ENCODE results near the gene HSPH1. TPM values are rescaled to one million over a fixed set of nuclear protein-coding genes. Genes with fewer than 3 reads are reported as not detected.

HSPH1 gene
- total and polyA plus RNA-seq, 2 of the 13 experiments (the other 11 are each of a cell fraction or from before 2014, with no cell fraction given): 13.0 to 62.9 TPM

DNA sequence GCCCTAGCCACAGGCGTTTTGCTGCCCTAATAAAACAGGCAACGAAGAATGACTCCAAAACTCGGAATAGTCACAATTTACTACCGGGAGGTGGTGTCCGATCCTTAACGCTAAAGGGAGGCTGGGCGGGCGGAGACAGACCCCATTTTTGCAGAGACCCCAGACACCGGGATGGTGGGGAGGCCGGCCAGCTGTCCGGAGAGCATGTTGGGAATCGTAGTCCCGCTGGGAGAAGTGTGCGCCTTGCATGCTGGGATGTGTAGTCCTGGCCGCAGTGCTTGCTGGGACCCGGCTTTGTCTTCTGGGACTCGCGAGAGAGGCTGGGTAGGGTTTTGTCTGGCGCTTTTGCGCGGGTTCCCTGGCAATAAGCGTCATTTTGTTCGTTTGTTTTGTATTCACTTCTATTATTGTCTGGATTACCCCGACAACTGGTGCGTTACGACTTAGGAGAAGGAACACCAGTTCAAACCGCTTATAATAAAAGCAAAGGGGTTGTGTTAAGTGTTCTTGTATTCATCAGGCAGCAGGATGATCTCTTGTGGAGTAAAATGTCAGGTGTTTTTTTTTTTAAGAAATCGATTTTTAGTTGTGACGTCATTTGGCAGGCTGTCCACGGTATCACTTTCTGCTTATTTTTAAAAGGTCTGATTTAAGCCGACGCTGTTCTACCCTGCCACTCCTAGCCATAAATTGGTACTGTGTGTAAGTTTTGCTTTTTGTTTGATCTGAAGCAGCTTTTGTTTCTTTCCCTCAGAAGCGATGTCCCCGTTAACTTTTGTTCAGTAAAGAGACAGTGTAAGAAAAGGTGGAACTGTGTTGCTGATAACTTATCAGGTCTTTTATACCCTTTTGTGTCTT, 676 bp upstream of the HSPH1 start (continued):
- TF ChIP-seq, protein P1, sequence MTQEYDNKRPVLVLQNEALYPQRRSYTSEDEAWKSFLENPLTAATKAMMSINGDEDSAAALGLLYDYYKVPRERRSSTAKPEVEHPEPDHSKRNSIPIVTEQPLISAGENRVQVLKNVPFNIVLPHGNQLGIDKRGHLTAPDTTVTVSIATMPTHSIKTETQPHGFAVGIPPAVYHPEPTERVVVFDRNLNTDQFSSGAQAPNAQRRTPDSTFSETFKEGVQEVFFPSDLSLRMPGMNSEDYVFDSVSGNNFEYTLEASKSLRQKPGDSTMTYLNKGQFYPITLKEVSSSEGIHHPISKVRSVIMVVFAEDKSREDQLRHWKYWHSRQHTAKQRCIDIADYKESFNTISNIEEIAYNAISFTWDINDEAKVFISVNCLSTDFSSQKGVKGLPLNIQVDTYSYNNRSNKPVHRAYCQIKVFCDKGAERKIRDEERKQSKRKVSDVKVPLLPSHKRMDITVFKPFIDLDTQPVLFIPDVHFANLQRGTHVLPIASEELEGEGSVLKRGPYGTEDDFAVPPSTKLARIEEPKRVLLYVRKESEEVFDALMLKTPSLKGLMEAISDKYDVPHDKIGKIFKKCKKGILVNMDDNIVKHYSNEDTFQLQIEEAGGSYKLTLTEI (CRISPR knock-in tag; conservative IDR thresholded peaks at IDR 0.05): no peak
- TF ChIP-seq ZSCAN25 (CRISPR knock-in tag; IDR thresholded peaks at IDR 0.05) (no peak), TP53 (CRISPR knock-in tag; conservative IDR thresholded peaks at IDR 0.05) (no peak), ZSCAN30 (CRISPR knock-in tag; IDR thresholded peaks at IDR 0.05) (no peak), BCL6 (CRISPR knock-in tag; IDR thresholded peaks at IDR 0.05) (no peak), SMARCE1 (IDR thresholded peaks at IDR 0.05; ENCODE audit: borderline replicate concordance) (no peak), RORA (CRISPR knock-in tag; IDR thresholded peaks at IDR 0.05) (no peak), JDP2 (CRISPR knock-in tag; IDR thresholded peaks at IDR 0.05; ENCODE audit: borderline replicate concordance) (no peak), ZNF879 (CRISPR knock-in tag; IDR thresholded peaks at IDR 0.05) (no peak), CBX2 (IDR thresholded peaks at IDR 0.05; ENCODE audit: low read depth, low read length) (no peak), CBX2 (CRISPR knock-in tag; IDR thresholded peaks at IDR 0.05; ENCODE audit: low read depth) (no peak), ZNF577 (CRISPR knock-in tag; IDR thresholded peaks at IDR 0.05; ENCODE audit: borderline replicate concordance, low read depth) (no peak), GFI1 (CRISPR knock-in tag; IDR thresholded peaks at IDR 0.05; ENCODE audit: borderline replicate concordance) (peak; percentile 58; the same call in 1 of the 2 replicates), REXO4 (CRISPR knock-in tag; IDR thresholded peaks at IDR 0.05; ENCODE audit: borderline replicate concordance) (no peak), ZNF33A (CRISPR knock-in tag; IDR thresholded peaks at IDR 0.05; ENCODE audit: borderline replicate concordance) (no peak; the same call in 1 of the 2 replicates), THAP11 (CRISPR knock-in tag; IDR thresholded peaks at IDR 0.05) (peak; percentile 98), HDAC1 (CRISPR knock-in tag; IDR thresholded peaks at IDR 0.05) (peak; percentile 80)
- TF ChIP-seq, protein P2, sequence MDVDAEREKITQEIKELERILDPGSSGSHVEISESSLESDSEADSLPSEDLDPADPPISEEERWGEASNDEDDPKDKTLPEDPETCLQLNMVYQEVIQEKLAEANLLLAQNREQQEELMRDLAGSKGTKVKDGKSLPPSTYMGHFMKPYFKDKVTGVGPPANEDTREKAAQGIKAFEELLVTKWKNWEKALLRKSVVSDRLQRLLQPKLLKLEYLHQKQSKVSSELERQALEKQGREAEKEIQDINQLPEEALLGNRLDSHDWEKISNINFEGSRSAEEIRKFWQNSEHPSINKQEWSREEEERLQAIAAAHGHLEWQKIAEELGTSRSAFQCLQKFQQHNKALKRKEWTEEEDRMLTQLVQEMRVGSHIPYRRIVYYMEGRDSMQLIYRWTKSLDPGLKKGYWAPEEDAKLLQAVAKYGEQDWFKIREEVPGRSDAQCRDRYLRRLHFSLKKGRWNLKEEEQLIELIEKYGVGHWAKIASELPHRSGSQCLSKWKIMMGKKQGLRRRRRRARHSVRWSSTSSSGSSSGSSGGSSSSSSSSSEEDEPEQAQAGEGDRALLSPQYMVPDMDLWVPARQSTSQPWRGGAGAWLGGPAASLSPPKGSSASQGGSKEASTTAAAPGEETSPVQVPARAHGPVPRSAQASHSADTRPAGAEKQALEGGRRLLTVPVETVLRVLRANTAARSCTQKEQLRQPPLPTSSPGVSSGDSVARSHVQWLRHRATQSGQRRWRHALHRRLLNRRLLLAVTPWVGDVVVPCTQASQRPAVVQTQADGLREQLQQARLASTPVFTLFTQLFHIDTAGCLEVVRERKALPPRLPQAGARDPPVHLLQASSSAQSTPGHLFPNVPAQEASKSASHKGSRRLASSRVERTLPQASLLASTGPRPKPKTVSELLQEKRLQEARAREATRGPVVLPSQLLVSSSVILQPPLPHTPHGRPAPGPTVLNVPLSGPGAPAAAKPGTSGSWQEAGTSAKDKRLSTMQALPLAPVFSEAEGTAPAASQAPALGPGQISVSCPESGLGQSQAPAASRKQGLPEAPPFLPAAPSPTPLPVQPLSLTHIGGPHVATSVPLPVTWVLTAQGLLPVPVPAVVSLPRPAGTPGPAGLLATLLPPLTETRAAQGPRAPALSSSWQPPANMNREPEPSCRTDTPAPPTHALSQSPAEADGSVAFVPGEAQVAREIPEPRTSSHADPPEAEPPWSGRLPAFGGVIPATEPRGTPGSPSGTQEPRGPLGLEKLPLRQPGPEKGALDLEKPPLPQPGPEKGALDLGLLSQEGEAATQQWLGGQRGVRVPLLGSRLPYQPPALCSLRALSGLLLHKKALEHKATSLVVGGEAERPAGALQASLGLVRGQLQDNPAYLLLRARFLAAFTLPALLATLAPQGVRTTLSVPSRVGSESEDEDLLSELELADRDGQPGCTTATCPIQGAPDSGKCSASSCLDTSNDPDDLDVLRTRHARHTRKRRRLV (CRISPR knock-in tag; IDR thresholded peaks at IDR 0.05): no peak
- TF ChIP-seq, protein P3, sequence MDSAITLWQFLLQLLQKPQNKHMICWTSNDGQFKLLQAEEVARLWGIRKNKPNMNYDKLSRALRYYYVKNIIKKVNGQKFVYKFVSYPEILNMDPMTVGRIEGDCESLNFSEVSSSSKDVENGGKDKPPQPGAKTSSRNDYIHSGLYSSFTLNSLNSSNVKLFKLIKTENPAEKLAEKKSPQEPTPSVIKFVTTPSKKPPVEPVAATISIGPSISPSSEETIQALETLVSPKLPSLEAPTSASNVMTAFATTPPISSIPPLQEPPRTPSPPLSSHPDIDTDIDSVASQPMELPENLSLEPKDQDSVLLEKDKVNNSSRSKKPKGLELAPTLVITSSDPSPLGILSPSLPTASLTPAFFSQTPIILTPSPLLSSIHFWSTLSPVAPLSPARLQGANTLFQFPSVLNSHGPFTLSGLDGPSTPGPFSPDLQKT (CRISPR knock-in tag; IDR thresholded peaks at IDR 0.05; ENCODE audit: borderline replicate concordance): no peak; the same call in 1 of the 2 replicates
- TF ChIP-seq, protein P4, sequence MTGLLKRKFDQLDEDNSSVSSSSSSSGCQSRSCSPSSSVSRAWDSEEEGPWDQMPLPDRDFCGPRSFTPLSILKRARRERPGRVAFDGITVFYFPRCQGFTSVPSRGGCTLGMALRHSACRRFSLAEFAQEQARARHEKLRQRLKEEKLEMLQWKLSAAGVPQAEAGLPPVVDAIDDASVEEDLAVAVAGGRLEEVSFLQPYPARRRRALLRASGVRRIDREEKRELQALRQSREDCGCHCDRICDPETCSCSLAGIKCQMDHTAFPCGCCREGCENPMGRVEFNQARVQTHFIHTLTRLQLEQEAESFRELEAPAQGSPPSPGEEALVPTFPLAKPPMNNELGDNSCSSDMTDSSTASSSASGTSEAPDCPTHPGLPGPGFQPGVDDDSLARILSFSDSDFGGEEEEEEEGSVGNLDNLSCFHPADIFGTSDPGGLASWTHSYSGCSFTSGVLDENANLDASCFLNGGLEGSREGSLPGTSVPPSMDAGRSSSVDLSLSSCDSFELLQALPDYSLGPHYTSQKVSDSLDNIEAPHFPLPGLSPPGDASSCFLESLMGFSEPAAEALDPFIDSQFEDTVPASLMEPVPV (CRISPR knock-in tag; IDR thresholded peaks at IDR 0.05): peak; percentile 57; the same call in 1 of the 2 replicates

All from HepG2 (cell line).